ENCODE data around the gene NBPF19. TPM values are rescaled to one million over a fixed set of nuclear protein-coding genes. Genes with fewer than 3 reads are reported as not detected.
A peak's percentile ranks its signal among the peaks of the same experiment; 100 is the strongest.
"Not testable (repeated sequence)": the region's sequence is repeated elsewhere in the genome, so short reads cannot be mapped to it uniquely, and the experiment has no call there.

Gene NBPF19, protein sequence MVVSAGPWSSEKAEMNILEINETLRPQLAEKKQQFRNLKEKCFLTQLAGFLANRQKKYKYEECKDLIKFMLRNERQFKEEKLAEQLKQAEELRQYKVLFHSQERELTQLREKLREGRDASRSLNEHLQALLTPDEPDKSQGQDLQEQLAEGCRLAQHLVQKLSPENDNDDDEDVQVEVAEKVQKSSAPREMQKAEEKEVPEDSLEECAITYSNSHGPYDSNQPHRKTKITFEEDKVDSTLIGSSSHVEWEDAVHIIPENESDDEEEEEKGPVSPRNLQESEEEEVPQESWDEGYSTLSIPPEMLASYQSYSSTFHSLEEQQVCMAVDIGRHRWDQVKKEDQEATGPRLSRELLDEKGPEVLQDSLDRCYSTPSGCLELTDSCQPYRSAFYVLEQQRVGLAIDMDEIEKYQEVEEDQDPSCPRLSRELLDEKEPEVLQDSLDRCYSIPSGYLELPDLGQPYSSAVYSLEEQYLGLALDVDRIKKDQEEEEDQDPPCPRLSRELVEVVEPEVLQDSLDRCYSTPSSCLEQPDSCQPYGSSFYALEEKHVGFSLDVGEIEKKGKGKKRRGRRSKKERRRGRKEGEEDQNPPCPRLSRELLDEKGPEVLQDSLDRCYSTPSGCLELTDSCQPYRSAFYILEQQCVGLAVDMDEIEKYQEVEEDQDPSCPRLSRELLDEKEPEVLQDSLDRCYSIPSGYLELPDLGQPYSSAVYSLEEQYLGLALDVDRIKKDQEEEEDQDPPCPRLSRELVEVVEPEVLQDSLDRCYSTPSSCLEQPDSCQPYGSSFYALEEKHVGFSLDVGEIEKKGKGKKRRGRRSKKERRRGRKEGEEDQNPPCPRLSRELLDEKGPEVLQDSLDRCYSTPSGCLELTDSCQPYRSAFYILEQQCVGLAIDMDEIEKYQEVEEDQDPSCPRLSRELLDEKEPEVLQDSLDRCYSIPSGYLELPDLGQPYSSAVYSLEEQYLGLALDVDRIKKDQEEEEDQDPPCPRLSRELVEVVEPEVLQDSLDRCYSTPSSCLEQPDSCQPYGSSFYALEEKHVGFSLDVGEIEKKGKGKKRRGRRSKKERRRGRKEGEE (N-terminal part only)
- total RNA-seq = 10 to 100 TPM in 3 of 4 donors, 1 to 10 TPM in 1; 5.5 to 18.3 (median 12.2) TPM

DNA sequence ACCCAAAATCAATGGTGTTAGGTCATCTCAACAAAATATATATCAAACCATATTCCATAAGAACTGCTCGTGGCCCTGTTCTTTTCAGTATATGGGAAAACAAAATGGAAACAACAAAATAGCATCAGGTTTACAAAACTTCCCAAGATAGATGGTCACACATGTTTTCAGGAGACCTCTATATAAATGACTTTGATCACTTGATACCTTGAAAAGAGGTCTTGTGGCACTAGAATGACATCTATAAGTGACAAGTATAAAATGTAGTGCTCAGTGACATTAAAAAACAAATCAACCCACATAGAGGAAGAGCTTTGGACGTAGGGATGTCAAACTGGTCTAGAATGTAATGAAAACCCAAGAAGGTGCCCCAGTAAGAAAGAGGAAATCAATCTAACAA, at the start of gene NBPF19:
Gene NBPF19, plus strand, starts transcription at position 301 of the 400 bp plus-strand sequence. CDS start 888 bp downstream, outside the sequence.
- intact Hi-C loops (cut with DNase I); H3K27me3 ChIP-seq; DNase-seq (ENCODE audit: extremely low spot score); H3K36me3 ChIP-seq; H3K27ac ChIP-seq (replicated peaks in 1 of 4); H3K4me1 ChIP-seq; H3K4me3 ChIP-seq; H3K9me3 ChIP-seq: not testable (repeated sequence)
- 88% methylated on average over 1 of the region's 2 CpGs for WGBS

DNA sequence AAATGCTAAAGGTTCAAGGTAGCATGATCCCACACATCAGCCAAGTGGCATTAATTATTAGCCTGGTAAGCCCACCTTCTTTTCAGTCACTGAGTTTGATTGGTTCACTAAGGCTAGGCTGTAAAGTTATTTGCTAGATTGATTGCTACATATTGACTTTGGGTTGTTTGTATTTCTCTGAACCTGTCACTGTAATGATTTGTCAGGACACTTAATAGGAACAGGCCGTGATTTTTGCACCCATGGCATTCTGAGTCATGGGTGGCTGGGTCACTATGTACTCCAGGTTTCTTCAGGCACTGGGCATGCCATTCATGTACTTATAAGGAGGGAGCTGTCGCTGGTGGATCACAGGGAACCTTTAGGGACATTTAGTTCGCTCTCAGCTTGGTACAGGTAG, 46.5 kb upstream of the NBPF19 start:
- H3K4me3 ChIP-seq; H3K9me3 ChIP-seq; H3K27ac ChIP-seq (replicated peaks in 1 of 4); intact Hi-C loops (cut with DNase I); H3K27me3 ChIP-seq; H3K36me3 ChIP-seq; H3K4me1 ChIP-seq; DNase-seq (ENCODE audit: extremely low spot score): not testable (repeated sequence)
- no CpG with 5 or more reads among the region's 3 CpGs for WGBS

DNA sequence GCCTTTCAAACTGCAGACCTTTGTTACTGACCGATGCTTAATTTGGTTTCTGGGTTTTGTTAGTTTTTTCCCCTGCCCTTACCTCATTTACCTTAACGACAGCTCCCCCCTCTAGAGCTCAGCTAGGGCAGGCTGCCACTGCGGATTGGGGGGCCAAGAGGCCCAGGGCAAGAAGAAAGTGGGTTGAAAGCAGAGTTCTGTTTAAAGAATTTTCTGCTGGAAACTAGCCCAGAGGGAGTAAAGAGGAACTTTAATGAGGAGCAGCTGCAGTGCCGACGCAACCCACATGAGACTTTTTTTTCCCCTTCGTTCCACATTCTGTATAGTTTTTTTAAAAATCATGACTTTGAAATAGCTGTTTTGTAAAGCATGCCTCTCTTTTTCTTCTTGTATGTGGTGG, 29.4 kb upstream of the NBPF19 start:
- H3K27me3 ChIP-seq; DNase-seq (ENCODE audit: extremely low spot score); H3K9me3 ChIP-seq; intact Hi-C loops (cut with DNase I); H3K36me3 ChIP-seq; H3K4me1 ChIP-seq: not testable (repeated sequence)
- 5% methylated on average over 5 of the region's 6 CpGs for WGBS
- Histone ChIP-seq H3K4me3 (peak overlapping the region in 1 of 4 donors; percentile 16), H3K27ac (replicated peaks in 1 of 4) (peak overlapping the region in 3 of 4 donors; percentile 23 to 57 (median 44))
- TF ChIP-seq, protein P1, sequence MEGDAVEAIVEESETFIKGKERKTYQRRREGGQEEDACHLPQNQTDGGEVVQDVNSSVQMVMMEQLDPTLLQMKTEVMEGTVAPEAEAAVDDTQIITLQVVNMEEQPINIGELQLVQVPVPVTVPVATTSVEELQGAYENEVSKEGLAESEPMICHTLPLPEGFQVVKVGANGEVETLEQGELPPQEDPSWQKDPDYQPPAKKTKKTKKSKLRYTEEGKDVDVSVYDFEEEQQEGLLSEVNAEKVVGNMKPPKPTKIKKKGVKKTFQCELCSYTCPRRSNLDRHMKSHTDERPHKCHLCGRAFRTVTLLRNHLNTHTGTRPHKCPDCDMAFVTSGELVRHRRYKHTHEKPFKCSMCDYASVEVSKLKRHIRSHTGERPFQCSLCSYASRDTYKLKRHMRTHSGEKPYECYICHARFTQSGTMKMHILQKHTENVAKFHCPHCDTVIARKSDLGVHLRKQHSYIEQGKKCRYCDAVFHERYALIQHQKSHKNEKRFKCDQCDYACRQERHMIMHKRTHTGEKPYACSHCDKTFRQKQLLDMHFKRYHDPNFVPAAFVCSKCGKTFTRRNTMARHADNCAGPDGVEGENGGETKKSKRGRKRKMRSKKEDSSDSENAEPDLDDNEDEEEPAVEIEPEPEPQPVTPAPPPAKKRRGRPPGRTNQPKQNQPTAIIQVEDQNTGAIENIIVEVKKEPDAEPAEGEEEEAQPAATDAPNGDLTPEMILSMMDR (IDR thresholded peaks at IDR 0.05) = peak in 1 of 3 experiments; percentile 19

DNA sequence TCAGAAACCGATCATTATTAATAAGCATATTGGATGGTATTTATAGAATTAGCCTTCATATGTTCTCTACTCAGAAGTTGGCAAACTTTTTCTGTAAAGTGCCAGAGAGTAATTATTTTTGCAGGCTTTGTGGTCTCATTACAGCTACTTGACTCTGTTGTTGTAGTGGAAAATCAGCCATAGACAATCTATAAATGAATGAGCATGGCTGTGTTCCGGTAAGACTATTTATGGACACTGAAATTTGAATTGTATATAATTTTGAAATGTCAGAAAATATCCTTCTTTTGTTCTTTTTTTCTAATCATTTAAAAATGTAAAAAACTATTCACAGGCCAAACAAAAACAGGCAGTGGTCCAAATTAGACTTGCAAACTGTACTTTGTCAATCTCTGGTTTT, 22.6 kb upstream of the NBPF19 start:
- H3K36me3 ChIP-seq; H3K4me1 ChIP-seq; H3K27ac ChIP-seq (replicated peaks in 1 of 4); H3K4me3 ChIP-seq; intact Hi-C loops (cut with DNase I); H3K9me3 ChIP-seq; DNase-seq (ENCODE audit: extremely low spot score); H3K27me3 ChIP-seq: not testable (repeated sequence)
- 67% methylated on average over 1 of the region's 2 CpGs for WGBS

DNA sequence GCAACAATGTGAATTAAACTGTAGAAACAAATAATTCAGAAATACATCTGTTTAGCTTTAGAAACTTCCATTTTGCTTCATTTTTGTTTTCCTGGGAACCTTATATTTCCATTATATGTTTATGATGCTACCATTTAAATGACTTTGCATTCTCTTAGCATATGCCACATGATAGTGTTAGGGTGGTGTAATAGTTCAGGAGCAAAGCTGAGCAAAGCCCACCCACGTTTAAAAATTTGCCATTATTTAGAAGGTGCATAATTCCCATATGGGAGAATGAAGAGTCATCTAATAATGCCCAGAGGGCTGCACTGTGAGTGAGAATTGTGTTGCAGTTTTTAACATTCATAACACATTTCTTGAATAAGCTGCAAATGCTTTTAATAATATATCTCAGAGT, 22.2 kb upstream of the NBPF19 start:
- H3K27me3 ChIP-seq; H3K9me3 ChIP-seq; DNase-seq (ENCODE audit: extremely low spot score); intact Hi-C loops (cut with DNase I); H3K4me3 ChIP-seq; H3K36me3 ChIP-seq; H3K27ac ChIP-seq (replicated peaks in 1 of 4); H3K4me1 ChIP-seq: not testable (repeated sequence)
- WGBS = no CpG with 5 or more reads among the region's 1 CpG

DNA sequence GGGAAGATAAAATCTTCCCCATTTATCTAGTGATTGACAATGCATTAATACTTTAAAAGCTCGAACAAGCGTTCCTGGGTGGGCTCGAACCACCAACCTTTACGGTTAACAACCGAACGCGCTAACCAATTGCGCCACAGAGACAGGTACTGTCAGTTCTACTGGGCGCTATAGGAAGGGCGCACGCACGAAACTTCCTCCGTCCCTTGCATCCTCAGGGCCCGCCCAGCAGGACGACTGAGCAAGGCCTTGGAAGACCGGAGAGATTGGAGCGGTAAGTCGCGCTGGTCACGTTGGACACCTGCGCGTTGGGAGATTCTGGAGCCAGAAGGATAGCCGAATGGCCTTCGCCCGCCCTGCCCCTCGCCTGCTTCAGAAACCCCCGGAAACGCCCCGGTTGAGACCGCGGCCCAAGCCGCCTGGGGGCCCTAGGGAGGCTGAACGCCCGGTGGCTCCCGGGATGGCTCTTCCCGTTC, 83.5 kb downstream of the NBPF19 start:
- H3K27me3 ChIP-seq; H3K36me3 ChIP-seq; intact Hi-C loops (cut with DNase I); H3K9me3 ChIP-seq; H3K4me1 ChIP-seq: not testable (repeated sequence)
- no CpG with 5 or more reads among the region's 36 CpGs for WGBS
- peak overlapping the region; percentile 60 to 73 (median 66) for H3K27ac ChIP-seq (replicated peaks in 1 of 4)
- TF ChIP-seq POLR2AphosphoS5 (IDR thresholded peaks at IDR 0.05) = peak in 1 of 2 donors; percentile 35
- TF ChIP-seq, protein P1 (IDR thresholded peaks at IDR 0.05) = peak in 1 of 3 experiments; percentile 8
- peak; percentile 26 for DNase-seq (ENCODE audit: extremely low spot score)
- peak overlapping the region; percentile 42 to 52 (median 51) for H3K4me3 ChIP-seq

DNA sequence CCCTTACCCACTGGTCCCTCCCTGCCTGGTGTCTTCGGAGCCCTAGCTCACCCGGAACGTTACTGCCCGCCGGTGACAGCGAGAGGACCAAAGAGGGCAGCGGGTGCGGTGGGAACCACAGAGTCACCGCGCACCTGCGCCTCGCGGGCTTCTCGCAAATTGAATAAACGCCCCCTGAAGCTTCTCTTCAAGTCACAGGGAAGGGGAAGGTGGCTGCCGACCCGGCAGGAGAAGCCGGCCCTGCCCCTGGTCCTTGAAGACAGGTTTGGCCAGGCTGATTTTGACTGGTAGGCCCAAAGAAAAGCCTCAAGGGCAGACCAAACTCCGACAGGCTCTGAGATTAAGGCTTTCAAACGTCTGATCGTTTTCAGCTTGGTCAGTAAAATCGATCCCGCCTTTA, 87.0 kb downstream of the NBPF19 start:
- H3K36me3 ChIP-seq; H3K4me1 ChIP-seq; H3K27ac ChIP-seq (replicated peaks in 1 of 4); H3K4me3 ChIP-seq; H3K27me3 ChIP-seq; H3K9me3 ChIP-seq; DNase-seq (ENCODE audit: extremely low spot score); intact Hi-C loops (cut with DNase I): not testable (repeated sequence)
- 100% methylated on average over 3 of the region's 23 CpGs for WGBS

DNA sequence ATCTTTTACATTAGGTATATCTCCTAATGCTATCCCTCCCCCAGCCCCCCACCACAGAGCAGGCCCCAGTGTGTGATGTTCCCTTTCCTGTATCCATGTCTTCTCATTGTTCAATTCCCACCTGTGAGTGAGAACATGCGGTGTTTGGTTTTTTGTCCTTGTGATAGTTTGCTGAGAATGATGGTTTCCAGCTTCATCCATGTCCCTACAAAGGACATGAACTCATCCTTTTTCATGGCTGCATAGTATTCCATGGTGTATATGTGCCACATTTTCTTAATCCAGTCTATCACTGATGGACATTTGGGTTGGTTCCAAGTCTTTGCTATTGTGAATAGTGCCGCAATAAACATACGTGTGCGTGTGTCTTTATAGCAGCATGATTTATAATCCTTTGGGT, 90.6 kb downstream of the NBPF19 start:
- WGBS = 100% methylated on average over 1 of the region's 4 CpGs
- DNase-seq (ENCODE audit: extremely low spot score); H3K9me3 ChIP-seq; H3K36me3 ChIP-seq; H3K27me3 ChIP-seq; intact Hi-C loops (cut with DNase I); H3K27ac ChIP-seq (replicated peaks in 1 of 4); H3K4me3 ChIP-seq; H3K4me1 ChIP-seq: not testable (repeated sequence)

DNA sequence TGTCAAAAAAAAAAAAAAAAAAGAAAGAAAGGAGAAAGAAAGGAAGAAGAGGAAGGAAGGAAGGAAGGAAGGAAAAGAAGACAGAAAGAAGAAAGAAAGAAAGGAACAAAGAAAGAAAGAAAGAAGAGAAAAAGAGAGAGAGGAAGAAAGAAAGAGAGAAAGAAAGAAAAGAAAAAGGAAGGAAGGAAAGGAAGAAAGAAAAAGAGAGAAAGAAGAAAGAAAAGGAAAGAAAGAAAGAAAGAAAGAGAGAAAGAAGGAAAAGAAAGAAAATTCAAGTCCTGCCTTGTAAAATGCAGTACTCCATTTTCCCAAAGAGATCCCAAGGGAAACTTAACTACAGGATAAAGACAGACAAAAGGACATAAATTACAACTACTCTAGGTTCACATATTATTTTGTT, 97.9 kb downstream of the NBPF19 start:
- H3K36me3 ChIP-seq; intact Hi-C loops (cut with DNase I); H3K4me1 ChIP-seq; H3K4me3 ChIP-seq; H3K27me3 ChIP-seq; H3K27ac ChIP-seq (replicated peaks in 1 of 4); DNase-seq (ENCODE audit: extremely low spot score); H3K9me3 ChIP-seq: not testable (repeated sequence)

DNA sequence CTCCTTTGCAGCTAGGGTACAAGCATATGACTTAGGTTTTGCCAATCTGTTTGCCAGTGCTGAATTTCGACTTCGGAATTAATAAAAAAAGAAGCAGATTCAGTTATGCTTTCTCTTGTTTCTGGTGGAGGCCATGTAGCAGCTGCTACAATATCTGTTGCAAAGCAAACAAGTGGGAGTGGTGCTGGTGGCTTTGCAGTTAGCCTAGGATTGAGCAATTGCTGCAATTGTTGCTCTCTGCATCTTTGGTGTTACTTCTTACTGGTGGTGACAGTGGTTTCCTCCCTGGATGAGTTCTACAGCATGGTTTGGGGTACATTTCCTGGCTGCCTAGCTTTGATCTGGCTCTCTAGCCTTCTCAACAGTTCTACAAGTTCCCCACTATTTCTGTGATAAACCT, 110.7 kb downstream of the NBPF19 start:
- H3K36me3 ChIP-seq; H3K27ac ChIP-seq (replicated peaks in 1 of 4); H3K4me3 ChIP-seq; H3K4me1 ChIP-seq; H3K27me3 ChIP-seq; H3K9me3 ChIP-seq; intact Hi-C loops (cut with DNase I); DNase-seq (ENCODE audit: extremely low spot score): not testable (repeated sequence)
- WGBS = no CpG with 5 or more reads among the region's 2 CpGs

All from esophagus muscularis mucosa (tissue), 4 donors.